NCI-H2227 (cell line): ENCODE measurements around the gene TMCC1.
"Not testable (repeated sequence)": the region's sequence is repeated elsewhere in the genome, so short reads cannot be mapped to it uniquely, and the experiment has no call there.

ENCODE experiments used
- DNase-seq: peaks from one replicate; lab custom pipeline; 2025; ENCODE audit not compliant: unreplicated experiment; lab: John Stamatoyannopoulos, UW

TMCC1 gene

GRCh38 chr3:129893581-129894070 lies at the start of gene TMCC1:
Gene TMCC1 (minus strand): TSS chr3:129893711.
- peak; percentile 90 for DNase-seq

GRCh38 chr3:129943020-129943419 lies 49.5 kb upstream of the TMCC1 start:
- no peak for DNase-seq

- peak; percentile 47 for DNase-seq
These were observed 48.8 kb upstream of the TMCC1 start for GRCh38 chr3:129942296-129942695.

- no peak for DNase-seq
These were observed 46.6 kb upstream of the TMCC1 start for GRCh38 chr3:129940086-129940485.

- no peak for DNase-seq
These were observed 44.8 kb upstream of the TMCC1 start for GRCh38 chr3:129938140-129938930.

GRCh38 chr3:129937717-129938116 lies 44.2 kb upstream of the TMCC1 start:
- DNase-seq, result no peak

- DNase-seq, result peak; percentile 47
These were observed 43.2 kb upstream of the TMCC1 start for GRCh38 chr3:129936757-129937156.

- DNase-seq, result peak; percentile 45
These were observed 41.0 kb upstream of the TMCC1 start for GRCh38 chr3:129934234-129935123.

- no peak for DNase-seq
These were observed 40.0 kb upstream of the TMCC1 start for GRCh38 chr3:129933471-129933870.

GRCh38 chr3:129929383-129929782 lies 35.9 kb upstream of the TMCC1 start:
- DNase-seq, result no peak

GRCh38 chr3:129927072-129927471 lies 33.6 kb upstream of the TMCC1 start:
- no peak for DNase-seq

- DNase-seq, result no peak
These were observed 26.3 kb upstream of the TMCC1 start for GRCh38 chr3:129919806-129920205.

GRCh38 chr3:129919357-129919756 lies 25.8 kb upstream of the TMCC1 start:
- DNase-seq, result no peak

- no peak for DNase-seq
These were observed 24.9 kb upstream of the TMCC1 start for GRCh38 chr3:129918461-129918860.

- no peak for DNase-seq
These were observed 24.0 kb upstream of the TMCC1 start for GRCh38 chr3:129917423-129918007.

GRCh38 chr3:129913618-129914017 lies 20.1 kb upstream of the TMCC1 start:
- DNase-seq, result no peak

GRCh38 chr3:129911261-129911861 lies 17.9 kb upstream of the TMCC1 start:
- DNase-seq, result no peak

GRCh38 chr3:129909235-129909634 lies 15.7 kb upstream of the TMCC1 start:
- DNase-seq, result not testable (repeated sequence)

- DNase-seq, result no peak
These were observed 14.9 kb upstream of the TMCC1 start for GRCh38 chr3:129908417-129908816.

- DNase-seq, result not testable (repeated sequence)
These were observed 7.8 kb upstream of the TMCC1 start for GRCh38 chr3:129901272-129901671.

GRCh38 chr3:129897026-129897425 lies 3.5 kb upstream of the TMCC1 start:
- no peak for DNase-seq
